ENCODE measurements around the gene GALNT11.

DNA sequence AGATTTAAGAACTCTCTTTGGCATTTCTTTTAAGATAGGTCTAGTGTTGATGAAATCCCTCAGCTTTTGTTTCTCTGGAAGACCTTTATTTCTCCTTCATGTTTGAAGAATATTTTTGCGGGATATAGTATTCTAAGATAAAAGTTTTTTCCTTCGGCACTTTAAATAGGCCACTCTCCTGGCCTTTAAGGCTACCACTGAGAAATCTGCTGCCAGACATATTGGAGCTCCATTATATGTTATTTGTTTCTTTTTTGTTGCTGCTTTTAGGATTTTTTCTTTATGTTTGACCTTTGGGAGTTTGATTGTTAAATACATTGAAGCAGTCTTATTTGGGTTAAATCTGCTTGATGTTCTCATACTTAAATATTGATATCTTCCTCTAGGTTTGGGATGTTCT lies 22.6 kb downstream of the GALNT11 start:
- TF ChIP-seq, protein P1, sequence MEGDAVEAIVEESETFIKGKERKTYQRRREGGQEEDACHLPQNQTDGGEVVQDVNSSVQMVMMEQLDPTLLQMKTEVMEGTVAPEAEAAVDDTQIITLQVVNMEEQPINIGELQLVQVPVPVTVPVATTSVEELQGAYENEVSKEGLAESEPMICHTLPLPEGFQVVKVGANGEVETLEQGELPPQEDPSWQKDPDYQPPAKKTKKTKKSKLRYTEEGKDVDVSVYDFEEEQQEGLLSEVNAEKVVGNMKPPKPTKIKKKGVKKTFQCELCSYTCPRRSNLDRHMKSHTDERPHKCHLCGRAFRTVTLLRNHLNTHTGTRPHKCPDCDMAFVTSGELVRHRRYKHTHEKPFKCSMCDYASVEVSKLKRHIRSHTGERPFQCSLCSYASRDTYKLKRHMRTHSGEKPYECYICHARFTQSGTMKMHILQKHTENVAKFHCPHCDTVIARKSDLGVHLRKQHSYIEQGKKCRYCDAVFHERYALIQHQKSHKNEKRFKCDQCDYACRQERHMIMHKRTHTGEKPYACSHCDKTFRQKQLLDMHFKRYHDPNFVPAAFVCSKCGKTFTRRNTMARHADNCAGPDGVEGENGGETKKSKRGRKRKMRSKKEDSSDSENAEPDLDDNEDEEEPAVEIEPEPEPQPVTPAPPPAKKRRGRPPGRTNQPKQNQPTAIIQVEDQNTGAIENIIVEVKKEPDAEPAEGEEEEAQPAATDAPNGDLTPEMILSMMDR (IDR thresholded peaks at IDR 0.05; ENCODE audit: low read depth, low read length, missing input control), result no peak
- TF ChIP-seq, protein P2, sequence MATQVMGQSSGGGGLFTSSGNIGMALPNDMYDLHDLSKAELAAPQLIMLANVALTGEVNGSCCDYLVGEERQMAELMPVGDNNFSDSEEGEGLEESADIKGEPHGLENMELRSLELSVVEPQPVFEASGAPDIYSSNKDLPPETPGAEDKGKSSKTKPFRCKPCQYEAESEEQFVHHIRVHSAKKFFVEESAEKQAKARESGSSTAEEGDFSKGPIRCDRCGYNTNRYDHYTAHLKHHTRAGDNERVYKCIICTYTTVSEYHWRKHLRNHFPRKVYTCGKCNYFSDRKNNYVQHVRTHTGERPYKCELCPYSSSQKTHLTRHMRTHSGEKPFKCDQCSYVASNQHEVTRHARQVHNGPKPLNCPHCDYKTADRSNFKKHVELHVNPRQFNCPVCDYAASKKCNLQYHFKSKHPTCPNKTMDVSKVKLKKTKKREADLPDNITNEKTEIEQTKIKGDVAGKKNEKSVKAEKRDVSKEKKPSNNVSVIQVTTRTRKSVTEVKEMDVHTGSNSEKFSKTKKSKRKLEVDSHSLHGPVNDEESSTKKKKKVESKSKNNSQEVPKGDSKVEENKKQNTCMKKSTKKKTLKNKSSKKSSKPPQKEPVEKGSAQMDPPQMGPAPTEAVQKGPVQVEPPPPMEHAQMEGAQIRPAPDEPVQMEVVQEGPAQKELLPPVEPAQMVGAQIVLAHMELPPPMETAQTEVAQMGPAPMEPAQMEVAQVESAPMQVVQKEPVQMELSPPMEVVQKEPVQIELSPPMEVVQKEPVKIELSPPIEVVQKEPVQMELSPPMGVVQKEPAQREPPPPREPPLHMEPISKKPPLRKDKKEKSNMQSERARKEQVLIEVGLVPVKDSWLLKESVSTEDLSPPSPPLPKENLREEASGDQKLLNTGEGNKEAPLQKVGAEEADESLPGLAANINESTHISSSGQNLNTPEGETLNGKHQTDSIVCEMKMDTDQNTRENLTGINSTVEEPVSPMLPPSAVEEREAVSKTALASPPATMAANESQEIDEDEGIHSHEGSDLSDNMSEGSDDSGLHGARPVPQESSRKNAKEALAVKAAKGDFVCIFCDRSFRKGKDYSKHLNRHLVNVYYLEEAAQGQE (IDR thresholded peaks at IDR 0.05), result no peak
